ENCODE data around the gene TNFRSF4. TPM values are rescaled to one million over a fixed set of nuclear protein-coding genes. Genes with fewer than 3 reads are reported as not detected.

The TNFRSF4 gene
- polyA plus RNA-seq, 4 donors: 1.2 to 3.5 (median 3.1) TPM; not detected in 1

- H3K27ac ChIP-seq (ENCODE audit: low read depth in 1 of 3, low read length in 2 of 3): peak overlapping the region in 1 of 3 donors; percentile 45
- peaks cover 0 to 41% (median 0%) of the 10 kb centered on the region in 3 donors for H3K36me3 ChIP-seq (ENCODE audit: control insufficient read depth in 3 of 3, insufficient read depth in 2 of 3, low read depth in 1 of 3, low read length in 3 of 3)
- H3K4me1 ChIP-seq (ENCODE audit: control insufficient read depth in 3 of 3, insufficient read depth in 2 of 3, low read depth in 1 of 3, low read length in 2 of 3): peaks cover 0 to 42% (median 1%) of the 10 kb centered on the region in 3 donors
- H3K4me3 ChIP-seq (ENCODE audit: low read depth in 1 of 3, low read length in 3 of 3): peak overlapping the region in 1 of 3 donors; percentile 21
- H3K27me3 ChIP-seq (ENCODE audit: control insufficient read depth in 3 of 3, insufficient read depth in 3 of 3, low read length in 3 of 3): peaks cover 0 to 35% (median 6%) of the 10 kb centered on the region in 3 donors
- H3K9me3 ChIP-seq (ENCODE audit: control insufficient read depth in 2 of 2, insufficient read depth in 1 of 2, low read depth in 1 of 2, low read length in 1 of 2): peaks cover 0 to 8% of the 10 kb centered on the region in 2 donors
- WGBS, 3 donors: 8 to 42% (median 28%) methylated on average over 44 to 48 of the region's 48 CpGs
- FAIRE-seq (no peak), DNase-seq (peak; percentile 34 to 85)
These were observed 24.1 kb upstream of the TNFRSF4 start for GRCh38 chr1:1237874-1238701.

- DNase-seq (peak in 1 of 2 donors; percentile 52), FAIRE-seq (no peak)
- peaks cover 0 to 35% (median 6%) of the 10 kb centered on the region in 3 donors for H3K27me3 ChIP-seq (ENCODE audit: control insufficient read depth in 3 of 3, insufficient read depth in 3 of 3, low read length in 3 of 3)
- H3K4me1 ChIP-seq (ENCODE audit: control insufficient read depth in 3 of 3, insufficient read depth in 2 of 3, low read depth in 1 of 3, low read length in 2 of 3): peaks cover 5 to 45% (median 6%) of the 10 kb centered on the region in 3 donors
- H3K4me3 ChIP-seq (ENCODE audit: low read depth in 1 of 3, low read length in 3 of 3): peak overlapping the region in 1 of 3 donors; percentile 21
- peaks cover 0 to 34% (median 0%) of the 10 kb centered on the region in 3 donors for H3K36me3 ChIP-seq (ENCODE audit: control insufficient read depth in 3 of 3, insufficient read depth in 2 of 3, low read depth in 1 of 3, low read length in 3 of 3)
- peaks cover 0 to 13% of the 10 kb centered on the region in 2 donors for H3K9me3 ChIP-seq (ENCODE audit: control insufficient read depth in 2 of 2, insufficient read depth in 1 of 2, low read depth in 1 of 2, low read length in 1 of 2)
- 16 to 33% (median 21%) methylated on average over 26 to 34 of the region's 34 CpGs for WGBS, 3 donors
- peak overlapping the region in 1 of 3 donors; percentile 45 for H3K27ac ChIP-seq (ENCODE audit: low read depth in 1 of 3, low read length in 2 of 3)
These were observed 23.3 kb upstream of the TNFRSF4 start for GRCh38 chr1:1236945-1237873.

GRCh38 chr1:1236176-1236763, 22.3 kb upstream of the TNFRSF4 start:
- no peak overlapping the region for H3K4me3 ChIP-seq (ENCODE audit: low read depth in 1 of 3, low read length in 3 of 3)
- peak overlapping the region in 1 of 3 donors; percentile 45 for H3K27ac ChIP-seq (ENCODE audit: low read depth in 1 of 3, low read length in 2 of 3)
- peaks cover 0 to 29% (median 0%) of the 10 kb centered on the region in 3 donors for H3K36me3 ChIP-seq (ENCODE audit: control insufficient read depth in 3 of 3, insufficient read depth in 2 of 3, low read depth in 1 of 3, low read length in 3 of 3)
- DNase-seq: peak in 1 of 2 donors; percentile 48
- peaks cover 0 to 13% of the 10 kb centered on the region in 2 donors for H3K9me3 ChIP-seq (ENCODE audit: control insufficient read depth in 2 of 2, insufficient read depth in 1 of 2, low read depth in 1 of 2, low read length in 1 of 2)
- peaks cover 5 to 45% (median 6%) of the 10 kb centered on the region in 3 donors for H3K4me1 ChIP-seq (ENCODE audit: control insufficient read depth in 3 of 3, insufficient read depth in 2 of 3, low read depth in 1 of 3, low read length in 2 of 3)
- no peak for FAIRE-seq
- WGBS, 3 donors: 21 to 71% (median 58%) methylated on average over 18 to 22 of the region's 22 CpGs
- H3K27me3 ChIP-seq (ENCODE audit: control insufficient read depth in 3 of 3, insufficient read depth in 3 of 3, low read length in 3 of 3): peaks cover 0 to 35% (median 6%) of the 10 kb centered on the region in 3 donors

GRCh38 chr1:1235016-1235744, 21.2 kb upstream of the TNFRSF4 start:
- Histone ChIP-seq H3K4me1 (ENCODE audit: control insufficient read depth in 3 of 3, insufficient read depth in 2 of 3, low read depth in 1 of 3, low read length in 2 of 3) (peaks cover 5 to 46% (median 6%) of the 10 kb centered on the region in 3 donors), H3K9me3 (ENCODE audit: control insufficient read depth in 2 of 2, insufficient read depth in 1 of 2, low read depth in 1 of 2, low read length in 1 of 2) (peaks cover 0 to 13% of the 10 kb centered on the region in 2 donors), H3K27me3 (ENCODE audit: control insufficient read depth in 3 of 3, insufficient read depth in 3 of 3, low read length in 3 of 3) (peaks cover 0 to 31% (median 6%) of the 10 kb centered on the region in 3 donors), H3K27ac (ENCODE audit: low read depth in 1 of 3, low read length in 2 of 3) (no peak overlapping the region), H3K4me3 (ENCODE audit: low read depth in 1 of 3, low read length in 3 of 3) (no peak overlapping the region), H3K36me3 (ENCODE audit: control insufficient read depth in 3 of 3, insufficient read depth in 2 of 3, low read depth in 1 of 3, low read length in 3 of 3) (peaks cover 0 to 30% (median 0%) of the 10 kb centered on the region in 3 donors)
- 87 to 88% (median 88%) methylated on average over 25 to 27 of the region's 27 CpGs for WGBS, 3 donors
- FAIRE-seq (no peak), DNase-seq (no peak)

- Histone ChIP-seq H3K4me1 (ENCODE audit: control insufficient read depth in 3 of 3, insufficient read depth in 2 of 3, low read depth in 1 of 3, low read length in 2 of 3) (peaks cover 5 to 43% (median 9%) of the 10 kb centered on the region in 3 donors), H3K9me3 (ENCODE audit: control insufficient read depth in 2 of 2, insufficient read depth in 1 of 2, low read depth in 1 of 2, low read length in 1 of 2) (peaks cover 0 to 13% of the 10 kb centered on the region in 2 donors), H3K4me3 (ENCODE audit: low read depth in 1 of 3, low read length in 3 of 3) (no peak overlapping the region), H3K36me3 (ENCODE audit: control insufficient read depth in 3 of 3, insufficient read depth in 2 of 3, low read depth in 1 of 3, low read length in 3 of 3) (peaks cover 0 to 38% (median 0%) of the 10 kb centered on the region in 3 donors), H3K27me3 (ENCODE audit: control insufficient read depth in 3 of 3, insufficient read depth in 3 of 3, low read length in 3 of 3) (peaks cover 0 to 22% (median 6%) of the 10 kb centered on the region in 3 donors), H3K27ac (ENCODE audit: low read depth in 1 of 3, low read length in 2 of 3) (no peak overlapping the region)
- WGBS, 3 donors: 94 to 95% (median 94%) methylated on average over 27 to 28 of the region's 28 CpGs
- DNase-seq (no peak), FAIRE-seq (no peak)
These were observed 20.3 kb upstream of the TNFRSF4 start for GRCh38 chr1:1234180-1234808.

- Histone ChIP-seq H3K27ac (ENCODE audit: low read depth in 1 of 3, low read length in 2 of 3) (no peak overlapping the region), H3K36me3 (ENCODE audit: control insufficient read depth in 3 of 3, insufficient read depth in 2 of 3, low read depth in 1 of 3, low read length in 3 of 3) (peaks cover 0 to 46% (median 2%) of the 10 kb centered on the region in 3 donors), H3K4me3 (ENCODE audit: low read depth in 1 of 3, low read length in 3 of 3) (no peak overlapping the region), H3K27me3 (ENCODE audit: control insufficient read depth in 3 of 3, insufficient read depth in 3 of 3, low read length in 3 of 3) (peaks cover 0 to 15% (median 6%) of the 10 kb centered on the region in 3 donors), H3K9me3 (ENCODE audit: control insufficient read depth in 2 of 2, insufficient read depth in 1 of 2, low read depth in 1 of 2, low read length in 1 of 2) (peaks cover 0 to 13% of the 10 kb centered on the region in 2 donors), H3K4me1 (ENCODE audit: control insufficient read depth in 3 of 3, insufficient read depth in 2 of 3, low read depth in 1 of 3, low read length in 2 of 3) (peaks cover 5 to 37% (median 9%) of the 10 kb centered on the region in 3 donors)
- FAIRE-seq (no peak), DNase-seq (no peak)
- WGBS, 3 donors: 95 to 96% (median 95%) methylated on average over 15 of the region's 15 CpGs
These were observed 19.6 kb upstream of the TNFRSF4 start for GRCh38 chr1:1233567-1233892.

GRCh38 chr1:1232796-1233566, 19.0 kb upstream of the TNFRSF4 start:
- Histone ChIP-seq H3K4me3 (ENCODE audit: low read depth in 1 of 3, low read length in 3 of 3) (peak overlapping the region in 1 of 3 donors; percentile 65), H3K9me3 (ENCODE audit: control insufficient read depth in 2 of 2, insufficient read depth in 1 of 2, low read depth in 1 of 2, low read length in 1 of 2) (peaks cover 0 to 13% of the 10 kb centered on the region in 2 donors), H3K36me3 (ENCODE audit: control insufficient read depth in 3 of 3, insufficient read depth in 2 of 3, low read depth in 1 of 3, low read length in 3 of 3) (peaks cover 4 to 52% (median 7%) of the 10 kb centered on the region in 3 donors), H3K4me1 (ENCODE audit: control insufficient read depth in 3 of 3, insufficient read depth in 2 of 3, low read depth in 1 of 3, low read length in 2 of 3) (peaks cover 5 to 32% (median 9%) of the 10 kb centered on the region in 3 donors), H3K27me3 (ENCODE audit: control insufficient read depth in 3 of 3, insufficient read depth in 3 of 3, low read length in 3 of 3) (peaks cover 0 to 9% (median 2%) of the 10 kb centered on the region in 3 donors), H3K27ac (ENCODE audit: low read depth in 1 of 3, low read length in 2 of 3) (no peak overlapping the region)
- FAIRE-seq (no peak), DNase-seq (no peak)
- WGBS, 3 donors: 83 to 93% (median 90%) methylated on average over 78 to 98 of the region's 98 CpGs
